IMR-90 (cell line): Measurements from ENCODE around the gene STXBP4.

Source experiments
- CEBPB ChIP-seq: IDR thresholded peaks from 2 replicates; pipeline ENCODE4 v1.6.1; 2012; ENCODE audit warnings: low read depth, low read length, improper control_type of control experiment
- MAFK ChIP-seq: IDR thresholded peaks from 2 replicates; pipeline ENCODE4 v1.6.1; 2012; ENCODE audit warnings: low read depth, low read length, improper control_type of control experiment
- MAZ ChIP-seq: IDR thresholded peaks from 2 replicates; pipeline ENCODE4 v1.6.1; 2012; ENCODE audit warnings: low read depth, mild to moderate bottlenecking, low read length, improper control_type of control experiment, moderate library complexity, borderline replicate concordance
- POLR2A ChIP-seq: IDR thresholded peaks from 2 replicates; pipeline ENCODE4 v1.6.1; 2012; ENCODE audit warnings: mild to moderate bottlenecking, low read depth, low read length
- RAD21 ChIP-seq: IDR thresholded peaks from 2 replicates; pipeline ENCODE4 v1.6.1; 2012; ENCODE audit warnings: low read length, improper control_type of control experiment
- RFX5 ChIP-seq: IDR thresholded peaks from 2 replicates; pipeline ENCODE4 v1.8.0; 2012; ENCODE audit warnings: low read depth, mild to moderate bottlenecking, low read length, moderate library complexity
- SMC3 ChIP-seq: fragments of 150-350 bp; IDR thresholded peaks from 2 replicates; pipeline ENCODE4 v1.6.1; 2016; ENCODE audit warnings: low read depth, mild to moderate bottlenecking, antibody characterized with exemption, low read length, moderate library complexity
- TF ChIP-seq, protein P1 (sequence below): conservative IDR thresholded peaks from 2 replicates; pipeline ENCODE4 v1.5.1; 2012; ENCODE audit warnings: mild to moderate bottlenecking, low read depth, low read length, improper control_type of control experiment
- TF ChIP-seq, protein P2 (sequence below): fragments of 150-350 bp; IDR thresholded peaks from 2 replicates; pipeline ENCODE4 v1.6.1; 2016; ENCODE audit warnings: low read depth, mild to moderate bottlenecking, low read length, moderate library complexity, borderline replicate concordance

GRCh38 chr17:55053855-55054254 is 85.3 kb downstream of the STXBP4 start:
- TF ChIP-seq, protein P1, sequence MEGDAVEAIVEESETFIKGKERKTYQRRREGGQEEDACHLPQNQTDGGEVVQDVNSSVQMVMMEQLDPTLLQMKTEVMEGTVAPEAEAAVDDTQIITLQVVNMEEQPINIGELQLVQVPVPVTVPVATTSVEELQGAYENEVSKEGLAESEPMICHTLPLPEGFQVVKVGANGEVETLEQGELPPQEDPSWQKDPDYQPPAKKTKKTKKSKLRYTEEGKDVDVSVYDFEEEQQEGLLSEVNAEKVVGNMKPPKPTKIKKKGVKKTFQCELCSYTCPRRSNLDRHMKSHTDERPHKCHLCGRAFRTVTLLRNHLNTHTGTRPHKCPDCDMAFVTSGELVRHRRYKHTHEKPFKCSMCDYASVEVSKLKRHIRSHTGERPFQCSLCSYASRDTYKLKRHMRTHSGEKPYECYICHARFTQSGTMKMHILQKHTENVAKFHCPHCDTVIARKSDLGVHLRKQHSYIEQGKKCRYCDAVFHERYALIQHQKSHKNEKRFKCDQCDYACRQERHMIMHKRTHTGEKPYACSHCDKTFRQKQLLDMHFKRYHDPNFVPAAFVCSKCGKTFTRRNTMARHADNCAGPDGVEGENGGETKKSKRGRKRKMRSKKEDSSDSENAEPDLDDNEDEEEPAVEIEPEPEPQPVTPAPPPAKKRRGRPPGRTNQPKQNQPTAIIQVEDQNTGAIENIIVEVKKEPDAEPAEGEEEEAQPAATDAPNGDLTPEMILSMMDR = peak; percentile 46
- TF ChIP-seq CEBPB = no peak
- no peak for TF ChIP-seq POLR2A
- TF ChIP-seq RAD21 = peak; percentile 49
- TF ChIP-seq MAZ = no peak
- TF ChIP-seq MAFK = no peak
- no peak for TF ChIP-seq RFX5
- TF ChIP-seq SMC3 = peak; percentile 34; the same call in 1 of the 2 replicates
- TF ChIP-seq, protein P2, sequence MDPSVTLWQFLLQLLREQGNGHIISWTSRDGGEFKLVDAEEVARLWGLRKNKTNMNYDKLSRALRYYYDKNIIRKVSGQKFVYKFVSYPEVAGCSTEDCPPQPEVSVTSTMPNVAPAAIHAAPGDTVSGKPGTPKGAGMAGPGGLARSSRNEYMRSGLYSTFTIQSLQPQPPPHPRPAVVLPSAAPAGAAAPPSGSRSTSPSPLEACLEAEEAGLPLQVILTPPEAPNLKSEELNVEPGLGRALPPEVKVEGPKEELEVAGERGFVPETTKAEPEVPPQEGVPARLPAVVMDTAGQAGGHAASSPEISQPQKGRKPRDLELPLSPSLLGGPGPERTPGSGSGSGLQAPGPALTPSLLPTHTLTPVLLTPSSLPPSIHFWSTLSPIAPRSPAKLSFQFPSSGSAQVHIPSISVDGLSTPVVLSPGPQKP = no peak
